GM12801 (cell line): Measurements from ENCODE around the gene DPPA2.

Source experiments
- TF ChIP-seq, protein P1 (sequence below): IDR thresholded peaks from one replicate; pipeline ENCODE4 v1.5.1; 2011; ENCODE audit warnings: control low read depth; ENCODE audit not compliant: insufficient read length; ENCODE audit errors: extremely low read depth

DPPA2 gene

DNA sequence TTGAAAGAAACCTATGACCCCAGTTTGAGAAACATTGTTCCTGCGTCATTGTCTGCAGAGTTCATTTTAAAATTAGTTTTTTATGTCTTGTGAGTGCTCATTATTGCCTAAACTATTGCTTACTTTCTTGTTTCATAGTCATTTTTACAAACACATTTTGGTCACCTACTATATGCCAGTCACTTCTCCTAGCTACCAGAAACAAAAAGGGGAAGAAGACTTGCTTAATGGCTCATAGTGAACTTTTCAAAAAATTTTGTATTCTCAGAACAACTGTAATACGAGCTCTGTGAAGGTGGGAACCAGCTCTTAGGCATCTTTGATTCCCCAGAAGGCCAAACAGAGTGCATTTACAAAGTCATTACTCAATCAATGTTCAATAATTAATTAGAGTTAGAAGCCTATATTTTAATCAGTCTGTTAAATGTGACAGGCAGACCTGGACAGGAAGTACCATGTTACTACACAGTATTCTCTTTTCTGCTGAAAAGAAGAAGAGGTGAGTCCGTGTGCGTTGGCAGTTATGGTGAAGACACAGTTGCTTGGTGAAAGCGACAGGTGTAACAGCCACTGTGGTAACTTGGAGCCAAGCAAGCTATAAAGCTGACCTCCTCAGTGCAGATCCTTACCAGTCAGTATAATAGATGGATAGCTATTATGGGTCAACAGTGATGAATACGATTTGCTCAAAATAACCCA is 46.6 kb downstream of the DPPA2 start:
- TF ChIP-seq, protein P1, sequence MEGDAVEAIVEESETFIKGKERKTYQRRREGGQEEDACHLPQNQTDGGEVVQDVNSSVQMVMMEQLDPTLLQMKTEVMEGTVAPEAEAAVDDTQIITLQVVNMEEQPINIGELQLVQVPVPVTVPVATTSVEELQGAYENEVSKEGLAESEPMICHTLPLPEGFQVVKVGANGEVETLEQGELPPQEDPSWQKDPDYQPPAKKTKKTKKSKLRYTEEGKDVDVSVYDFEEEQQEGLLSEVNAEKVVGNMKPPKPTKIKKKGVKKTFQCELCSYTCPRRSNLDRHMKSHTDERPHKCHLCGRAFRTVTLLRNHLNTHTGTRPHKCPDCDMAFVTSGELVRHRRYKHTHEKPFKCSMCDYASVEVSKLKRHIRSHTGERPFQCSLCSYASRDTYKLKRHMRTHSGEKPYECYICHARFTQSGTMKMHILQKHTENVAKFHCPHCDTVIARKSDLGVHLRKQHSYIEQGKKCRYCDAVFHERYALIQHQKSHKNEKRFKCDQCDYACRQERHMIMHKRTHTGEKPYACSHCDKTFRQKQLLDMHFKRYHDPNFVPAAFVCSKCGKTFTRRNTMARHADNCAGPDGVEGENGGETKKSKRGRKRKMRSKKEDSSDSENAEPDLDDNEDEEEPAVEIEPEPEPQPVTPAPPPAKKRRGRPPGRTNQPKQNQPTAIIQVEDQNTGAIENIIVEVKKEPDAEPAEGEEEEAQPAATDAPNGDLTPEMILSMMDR = no peak

GRCh38 chr3:109268181-109268580 is 48.1 kb downstream of the DPPA2 start:
- TF ChIP-seq, protein P1 = no peak

GRCh38 chr3:109265295-109265694 is 51.0 kb downstream of the DPPA2 start:
- TF ChIP-seq, protein P1 = no peak

DNA sequence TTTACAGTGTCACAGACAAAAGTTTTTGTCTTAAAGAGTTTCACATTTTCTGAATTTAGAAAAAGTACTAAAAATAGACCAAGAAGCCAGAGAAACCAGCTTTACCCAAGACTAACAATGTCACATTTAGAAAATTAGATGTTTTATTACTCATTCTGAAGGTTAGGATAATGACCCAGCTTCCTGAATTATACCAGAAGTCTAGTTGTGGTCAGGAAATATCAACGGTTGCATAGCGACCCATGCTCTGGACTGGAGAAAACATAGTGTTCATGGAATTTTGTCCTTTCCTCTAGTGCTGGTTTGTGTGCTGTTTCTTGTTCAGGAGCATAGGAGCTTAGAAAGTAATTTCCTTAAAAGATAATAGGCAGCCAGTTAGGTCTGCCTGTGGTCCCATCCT is 59.0 kb downstream of the DPPA2 start:
- TF ChIP-seq, protein P1 = no peak

DNA sequence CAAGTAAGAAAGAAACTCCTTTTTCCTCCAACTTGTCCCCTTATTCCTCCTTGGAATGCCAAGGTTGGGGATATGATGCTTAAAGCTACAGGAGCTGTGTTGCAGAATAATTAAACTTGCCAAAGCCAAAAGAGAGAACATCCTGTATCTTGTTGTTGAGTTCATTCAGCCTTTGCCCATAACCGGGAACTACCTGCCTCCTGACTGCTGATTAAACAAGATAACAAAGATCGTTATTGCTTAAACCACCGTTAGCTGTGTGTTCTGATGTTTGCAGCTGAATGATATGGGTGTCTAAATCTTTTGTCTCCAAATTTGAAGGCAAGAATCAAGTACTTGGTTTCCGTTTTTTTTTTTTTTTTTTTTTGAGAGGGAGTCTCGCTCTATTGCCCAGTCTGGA is 61.5 kb downstream of the DPPA2 start:
- TF ChIP-seq, protein P1 = no peak

GRCh38 chr3:109252641-109253040 is 63.7 kb downstream of the DPPA2 start:
- TF ChIP-seq, protein P1 = no peak
